NCI-H2171 treated with DMSO at 0.1 percent for 48 hours (cell line): ENCODE measurements around the gene OR2T27.
"Not testable (repeated sequence)": the region's sequence is repeated elsewhere in the genome, so short reads cannot be mapped to it uniquely, and the experiment has no call there.

Experiments
- DNase-seq: peaks from one replicate; lab custom pipeline; 2025; lab: John Stamatoyannopoulos, UW

OR2T27 gene

DNA sequence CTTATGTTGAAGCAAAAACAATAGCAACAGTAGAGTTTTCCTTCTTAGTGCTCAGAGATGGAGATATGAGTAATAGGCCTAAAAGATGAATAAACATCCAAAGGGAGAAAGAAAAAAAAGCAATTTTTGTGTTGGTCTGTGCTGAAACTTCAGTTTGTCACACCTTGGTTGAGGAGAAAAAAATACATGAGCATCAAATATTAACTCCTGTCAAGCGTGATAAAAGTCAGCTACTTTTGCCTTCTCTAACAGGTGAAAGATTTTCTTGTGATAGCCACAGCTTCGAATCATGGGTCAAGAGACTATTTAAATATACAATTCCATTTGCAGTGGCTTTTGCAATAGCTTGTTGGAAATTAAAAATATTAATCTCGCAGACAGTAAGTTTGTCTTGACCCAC lies 14.4 kb downstream of the OR2T27 start:
- DNase-seq = not testable (repeated sequence)

DNA sequence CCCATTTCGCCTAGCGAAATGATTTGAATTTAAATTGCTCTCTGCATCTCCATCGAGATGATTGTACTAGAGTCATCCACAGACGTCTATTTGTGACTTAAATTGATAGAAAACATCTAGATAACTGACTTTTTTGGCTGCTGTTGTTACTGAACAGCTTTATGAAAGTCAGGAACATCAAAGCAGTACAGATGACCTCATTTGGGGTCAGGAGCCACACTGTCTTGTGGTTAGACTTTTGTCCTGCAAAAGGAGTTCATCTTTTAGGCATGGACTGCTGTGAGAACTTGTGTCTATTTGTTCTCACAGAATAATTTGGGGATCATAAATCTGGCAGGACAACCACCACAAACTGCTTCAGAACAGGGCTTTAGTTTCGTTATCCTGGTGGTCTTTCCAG lies 15.7 kb downstream of the OR2T27 start:
- DNase-seq = not testable (repeated sequence)

GRCh38 chr1:248636612-248637011 lies 18.7 kb downstream of the OR2T27 start:
- not testable (repeated sequence) for DNase-seq

GRCh38 chr1:248634991-248635390 lies 20.3 kb downstream of the OR2T27 start, which contains the start of gene OR2T11:
Gene OR2T11 (minus strand): TSS chr1:248635091. CDS start chr1:248627128, 7,963 bp downstream.
- DNase-seq = not testable (repeated sequence)

- no peak for DNase-seq
These were observed 23.8 kb downstream of the OR2T27 start for GRCh38 chr1:248631354-248632008.

DNA sequence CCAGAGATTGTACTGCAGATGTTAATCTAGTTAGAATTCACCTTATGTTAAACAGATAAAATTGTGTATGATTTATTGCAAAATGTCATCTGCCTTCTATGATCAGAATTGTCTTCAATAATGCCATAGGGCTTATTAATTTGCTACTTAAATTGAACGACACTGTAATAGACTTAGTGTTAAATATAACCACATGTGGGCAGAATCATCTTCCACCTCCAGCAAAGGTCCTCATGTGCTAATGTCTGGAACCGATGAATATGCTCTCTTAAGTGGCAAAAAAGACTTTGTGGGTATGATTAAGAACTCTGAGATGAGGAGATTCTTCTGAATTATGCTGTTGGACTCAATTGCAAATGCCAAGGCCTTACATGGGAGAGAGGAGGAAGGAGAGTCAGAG lies 24.8 kb downstream of the OR2T27 start:
- no peak for DNase-seq

DNA sequence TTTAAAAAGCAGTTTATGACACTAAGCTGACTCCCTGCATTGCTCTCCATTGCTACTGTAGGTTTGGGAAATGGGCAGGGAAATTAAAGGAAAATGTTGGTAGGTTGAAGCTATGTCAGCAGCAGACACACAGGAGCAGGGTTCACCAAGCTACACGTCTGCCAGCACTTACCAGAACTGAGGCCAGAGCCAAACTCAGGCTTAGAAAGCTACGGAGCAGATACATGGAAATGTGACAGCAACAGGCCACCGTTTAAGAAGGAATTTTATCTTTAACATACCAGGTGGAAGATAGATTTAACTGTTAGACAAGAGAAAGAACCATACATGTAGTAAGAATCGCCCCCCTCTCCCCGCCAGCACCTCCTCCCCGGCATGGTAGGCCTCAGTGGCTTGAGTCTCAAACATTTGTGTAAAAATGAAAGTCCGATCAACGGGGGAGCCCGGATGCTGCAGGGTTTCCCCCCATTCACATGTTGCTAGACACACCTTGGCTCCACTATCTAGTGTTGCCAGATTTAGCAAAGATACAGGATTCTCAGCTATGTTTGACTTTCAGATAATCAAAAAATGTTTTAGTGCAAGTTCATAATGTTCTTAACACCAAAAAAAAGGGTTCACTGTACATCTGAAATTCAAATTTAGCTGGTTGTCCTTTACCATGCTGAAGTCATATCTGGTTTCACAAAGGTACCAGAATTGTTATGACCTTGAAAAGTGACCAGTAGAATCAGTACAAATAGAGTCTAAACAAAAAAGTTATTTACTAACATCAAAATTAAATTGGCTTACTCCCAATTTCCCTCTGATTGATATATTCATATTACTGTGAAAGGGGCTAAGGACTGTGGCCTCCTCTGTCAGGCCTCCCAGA lies 27.1 kb downstream of the OR2T27 start:
- no peak for DNase-seq

DNA sequence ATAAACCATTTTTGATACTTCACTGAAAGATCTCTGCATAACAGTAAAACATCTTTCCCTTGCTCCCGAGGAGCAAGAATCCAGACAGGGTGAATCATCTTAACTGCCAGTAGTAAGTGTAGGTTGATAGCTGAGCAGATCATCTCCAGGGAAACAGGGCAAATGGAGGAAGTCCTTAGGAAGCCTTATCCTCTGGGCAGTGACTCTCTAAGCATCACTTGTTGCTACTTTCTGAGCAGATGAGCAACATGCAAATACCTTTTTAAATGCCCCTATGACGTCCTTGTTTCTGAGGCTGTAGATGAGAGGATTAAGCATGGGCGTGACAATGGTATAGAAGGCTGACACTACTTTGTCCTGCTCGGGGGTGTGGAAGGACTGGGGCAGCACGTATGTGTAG lies 29.4 kb downstream of the OR2T27 start:
- DNase-seq = no peak

DNA sequence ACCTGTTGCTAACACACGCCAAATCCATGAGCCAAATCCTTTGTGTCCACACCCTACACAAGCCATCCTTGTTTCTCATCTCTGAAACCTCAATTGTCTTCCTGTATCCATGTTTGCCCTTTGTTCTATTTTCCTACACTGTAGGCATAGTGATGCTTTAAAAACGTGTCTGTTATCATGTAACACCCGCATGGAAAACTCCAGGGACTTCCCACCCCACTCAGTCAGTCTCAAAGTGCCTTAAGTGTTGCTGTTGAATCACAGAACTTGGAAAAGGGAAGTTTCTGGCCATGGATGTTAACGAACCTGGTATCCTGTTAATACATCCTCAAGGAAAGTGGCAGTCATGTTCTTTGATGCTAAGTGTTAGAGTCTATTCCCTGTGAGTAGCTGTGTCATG lies 30.2 kb downstream of the OR2T27 start:
- no peak for DNase-seq

DNA sequence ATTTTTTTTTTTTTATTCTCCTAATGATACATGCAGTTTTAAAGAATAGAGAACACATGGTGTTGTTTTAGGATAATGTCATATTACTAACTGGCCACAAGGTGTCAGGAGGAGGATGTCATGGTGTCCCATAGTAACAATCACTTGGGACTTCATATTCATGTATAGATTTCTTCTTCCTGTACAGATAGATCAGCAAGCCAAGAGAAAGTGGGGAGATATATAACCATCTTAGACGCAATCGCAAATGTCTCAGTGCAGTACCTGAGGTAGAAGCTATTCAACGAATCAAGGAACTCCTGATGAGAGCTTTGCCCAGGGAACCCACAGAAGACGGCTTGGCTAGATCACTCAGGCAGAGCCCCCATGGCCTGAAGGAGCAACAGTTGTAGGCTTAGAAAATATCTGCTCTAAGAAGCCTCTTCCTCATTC lies 32.7 kb downstream of the OR2T27 start:
- peak; percentile 44 for DNase-seq

GRCh38 chr1:248621770-248622169 lies 33.6 kb downstream of the OR2T27 start:
- DNase-seq = no peak

GRCh38 chr1:248618878-248619277 lies 36.5 kb downstream of the OR2T27 start:
- peak; percentile 61 for DNase-seq

DNA sequence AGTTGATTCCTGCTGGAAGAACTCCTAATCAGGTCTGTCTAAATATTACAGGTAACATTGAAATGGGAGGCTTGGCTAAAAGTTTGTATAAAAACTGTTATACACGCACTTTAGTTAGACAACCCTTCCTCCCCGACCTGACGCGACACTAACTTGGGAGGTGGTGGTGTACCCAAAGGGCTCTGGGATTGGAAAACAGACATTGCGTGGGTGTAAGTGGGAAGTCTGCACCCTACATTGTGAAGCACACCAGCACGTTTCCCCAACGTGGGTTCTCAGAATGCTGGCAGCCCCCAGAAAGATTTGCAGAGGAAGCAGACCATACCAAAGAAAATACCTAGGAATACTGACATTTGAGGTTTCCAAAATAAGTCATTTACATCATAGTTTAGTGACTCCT lies 37.2 kb downstream of the OR2T27 start:
- DNase-seq = no peak

DNA sequence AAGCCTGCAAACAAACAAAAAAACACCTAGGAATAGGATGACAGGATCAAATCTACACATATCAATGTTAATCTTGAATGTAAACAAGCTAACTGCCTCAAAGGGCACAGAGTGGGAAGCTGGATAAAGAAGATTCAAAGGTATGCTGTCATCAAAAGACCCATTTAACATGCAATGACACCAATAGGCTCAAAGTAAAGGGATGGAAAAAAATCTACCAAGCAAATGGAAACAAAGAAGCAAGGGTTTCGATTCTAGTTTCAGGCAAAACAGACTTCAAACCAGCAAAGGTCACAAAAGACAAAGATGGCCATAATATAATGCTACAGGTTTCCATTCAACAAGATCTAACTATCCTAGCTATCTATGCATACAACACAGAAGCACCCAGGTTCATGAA lies 41.6 kb downstream of the OR2T27 start:
- no peak for DNase-seq

GRCh38 chr1:248611883-248612414 lies 43.4 kb downstream of the OR2T27 start:
- DNase-seq = no peak

GRCh38 chr1:248610301-248610700 lies 45.0 kb downstream of the OR2T27 start:
- no peak for DNase-seq
